Inflammatory macrophage treated with lipopolysaccharide for 1 hour (primary cell): ENCODE results near the gene NELFB.

Source experiments
- DNase-seq, 2 donors: peaks; one replicate each; pipeline ENCODE4 v3.0.0-alpha.2; 2020 to 2022

Gene NELFB

DNA sequence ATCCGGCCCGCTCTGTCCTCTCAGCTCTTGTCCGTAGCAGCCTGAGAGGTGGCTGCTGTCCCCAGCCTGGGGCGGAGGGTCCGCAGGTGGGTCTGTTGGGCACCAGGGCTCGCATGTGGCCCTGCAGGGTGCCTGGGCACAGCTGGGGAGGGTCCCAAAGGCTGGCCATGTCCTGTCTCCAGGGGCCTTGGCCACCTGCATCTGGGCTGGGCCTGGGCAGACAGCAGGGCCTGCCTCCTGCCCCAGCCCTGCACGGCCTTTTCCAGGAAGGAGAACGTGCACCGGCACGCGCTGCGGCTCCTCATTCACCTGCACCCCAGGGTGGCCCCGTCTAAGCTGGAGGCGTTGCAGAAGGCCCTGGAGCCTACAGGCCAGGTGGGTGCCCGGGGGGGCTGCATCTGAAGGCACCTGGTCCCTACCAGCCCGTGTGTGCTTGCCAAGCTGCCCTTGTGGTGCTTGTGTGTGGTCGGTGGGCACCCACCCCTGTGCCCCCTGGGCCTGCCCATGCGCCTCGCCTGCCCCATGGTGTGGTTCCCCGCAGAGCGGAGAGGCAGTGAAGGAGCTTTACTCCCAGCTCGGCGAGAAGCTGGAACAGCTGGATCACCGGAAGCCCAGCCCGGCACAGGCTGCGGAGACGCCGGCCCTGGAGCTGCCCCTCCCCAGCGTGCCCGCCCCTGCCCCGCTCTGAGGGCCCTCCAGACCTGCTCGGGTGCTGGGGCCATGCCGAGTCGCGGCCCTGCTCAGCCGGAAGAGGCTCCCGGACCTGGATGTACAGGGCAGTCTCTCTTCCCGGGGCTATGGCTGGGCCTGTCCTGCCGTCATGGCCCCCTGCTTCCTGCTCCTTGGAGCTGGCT is 17.3 kb downstream of the NELFB start:
- no peak for DNase-seq

DNA sequence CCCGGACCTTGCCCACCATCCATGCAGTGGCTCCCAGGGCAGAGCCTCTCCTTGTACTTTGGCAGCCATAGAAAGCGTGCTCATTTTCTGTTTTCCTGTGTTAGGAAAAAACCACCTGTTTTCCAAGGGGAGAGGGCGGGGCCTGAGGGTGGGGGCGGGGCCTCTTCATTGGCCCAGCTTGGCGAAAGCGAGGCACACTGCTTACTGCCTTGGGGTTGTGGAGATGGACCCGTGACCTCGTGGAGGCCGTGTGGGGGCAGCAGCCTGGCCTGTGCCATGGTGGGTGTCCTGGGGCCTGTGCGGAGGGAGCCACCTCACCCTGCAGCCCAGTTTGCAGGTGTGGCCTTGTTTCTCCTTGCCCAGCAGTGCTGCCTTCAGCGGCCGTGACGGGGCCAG is 18.0 kb downstream of the NELFB start:
- DNase-seq: no peak

DNA sequence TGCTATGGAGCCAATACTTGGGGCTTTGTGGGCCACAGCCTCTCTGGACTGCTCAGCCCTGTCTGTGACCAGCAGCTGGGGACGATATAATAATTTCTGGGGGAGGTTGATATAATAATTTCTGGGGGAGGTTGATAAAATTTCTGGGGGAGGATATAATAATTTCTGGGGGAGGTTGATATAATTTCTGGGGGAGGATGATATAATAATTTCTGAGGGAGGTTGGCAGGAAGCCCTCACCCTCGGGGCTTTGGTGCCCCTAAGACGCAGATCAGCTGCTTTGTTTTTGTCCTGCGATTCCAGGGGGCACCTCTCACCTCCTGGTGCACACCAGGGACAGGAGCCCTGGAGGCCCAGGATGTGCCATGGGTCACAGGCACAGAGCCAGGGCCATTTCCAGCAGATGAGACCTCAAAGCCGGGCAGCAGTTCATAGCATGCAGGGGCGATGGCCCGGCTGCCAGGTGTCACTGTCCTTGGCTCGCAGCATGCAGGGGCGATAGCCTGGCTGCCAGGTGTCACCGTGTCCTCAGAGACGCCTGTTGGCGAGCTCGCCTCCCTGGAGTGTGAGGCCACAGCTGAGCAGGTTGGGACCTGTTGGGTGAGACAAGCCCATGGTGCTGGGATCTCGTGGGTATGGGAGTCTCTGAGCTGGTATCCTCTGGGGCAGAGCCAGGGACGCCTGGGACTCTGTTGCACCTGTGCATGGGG is 18.6 kb downstream of the NELFB start:
- no peak for DNase-seq

DNA sequence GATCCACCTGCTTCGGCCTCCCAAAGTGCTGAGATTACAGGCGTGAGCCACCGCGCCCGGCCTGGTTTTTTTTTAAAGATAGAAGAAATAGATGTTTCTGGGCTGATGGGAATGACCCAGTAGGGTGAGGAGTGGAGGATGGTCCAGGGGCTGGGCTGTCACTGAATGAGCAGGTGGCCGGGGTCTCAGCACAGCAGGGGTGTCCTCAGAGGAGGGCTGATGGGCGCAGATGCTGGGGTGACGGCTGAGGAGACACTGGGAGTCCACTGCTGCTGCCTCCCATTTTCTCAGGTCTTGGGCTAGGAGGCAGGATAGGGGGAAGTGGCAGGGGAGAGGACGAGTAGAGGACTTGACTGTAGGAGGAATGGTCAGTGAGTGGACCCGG is 20.1 kb downstream of the NELFB start:
- no peak for DNase-seq

DNA sequence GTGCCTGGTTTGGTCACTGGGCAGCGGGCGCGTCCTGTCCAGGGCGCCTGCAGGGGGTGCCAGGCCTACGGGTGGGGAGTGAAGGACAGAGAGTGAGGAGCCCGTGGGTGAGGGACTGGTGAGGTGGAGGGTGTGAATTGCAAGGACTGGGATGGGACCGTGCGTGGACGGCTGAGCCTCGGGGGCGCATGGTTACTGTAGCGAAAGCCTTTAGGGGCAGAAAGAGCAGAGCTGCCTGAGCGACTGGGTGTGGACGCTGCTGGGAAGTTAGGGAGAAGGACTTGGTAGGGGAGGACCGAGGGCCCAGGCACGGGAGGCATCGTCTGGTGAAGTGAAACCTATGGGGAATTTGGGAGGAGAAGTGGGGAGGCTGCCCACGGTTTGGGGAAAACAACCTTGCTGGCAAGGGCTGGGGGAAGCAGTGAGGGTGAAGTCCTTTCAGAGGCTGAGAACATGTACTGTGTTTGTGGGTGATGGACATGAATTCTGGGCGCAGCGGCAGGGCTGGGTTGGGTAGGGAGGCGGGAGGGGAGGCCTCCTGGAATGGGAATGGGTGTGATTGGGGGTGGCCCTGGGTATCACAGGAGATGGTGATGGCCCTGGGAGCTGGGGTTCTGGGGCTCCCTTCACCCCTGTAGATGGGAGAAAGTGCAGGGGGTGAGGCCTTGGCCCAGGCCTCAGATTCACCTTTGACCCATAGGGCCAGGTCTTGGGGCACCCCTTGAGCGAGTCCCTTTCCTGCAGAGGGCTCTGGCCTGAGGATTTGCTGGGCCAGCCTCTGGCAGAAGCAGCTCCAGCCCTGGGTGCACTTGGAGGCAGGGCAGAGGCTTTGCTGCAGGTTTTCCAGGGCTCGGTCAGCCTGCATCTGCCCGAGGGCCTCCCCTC is 20.7 kb downstream of the NELFB start:
- peak; percentile 58 to 69 for DNase-seq

DNA sequence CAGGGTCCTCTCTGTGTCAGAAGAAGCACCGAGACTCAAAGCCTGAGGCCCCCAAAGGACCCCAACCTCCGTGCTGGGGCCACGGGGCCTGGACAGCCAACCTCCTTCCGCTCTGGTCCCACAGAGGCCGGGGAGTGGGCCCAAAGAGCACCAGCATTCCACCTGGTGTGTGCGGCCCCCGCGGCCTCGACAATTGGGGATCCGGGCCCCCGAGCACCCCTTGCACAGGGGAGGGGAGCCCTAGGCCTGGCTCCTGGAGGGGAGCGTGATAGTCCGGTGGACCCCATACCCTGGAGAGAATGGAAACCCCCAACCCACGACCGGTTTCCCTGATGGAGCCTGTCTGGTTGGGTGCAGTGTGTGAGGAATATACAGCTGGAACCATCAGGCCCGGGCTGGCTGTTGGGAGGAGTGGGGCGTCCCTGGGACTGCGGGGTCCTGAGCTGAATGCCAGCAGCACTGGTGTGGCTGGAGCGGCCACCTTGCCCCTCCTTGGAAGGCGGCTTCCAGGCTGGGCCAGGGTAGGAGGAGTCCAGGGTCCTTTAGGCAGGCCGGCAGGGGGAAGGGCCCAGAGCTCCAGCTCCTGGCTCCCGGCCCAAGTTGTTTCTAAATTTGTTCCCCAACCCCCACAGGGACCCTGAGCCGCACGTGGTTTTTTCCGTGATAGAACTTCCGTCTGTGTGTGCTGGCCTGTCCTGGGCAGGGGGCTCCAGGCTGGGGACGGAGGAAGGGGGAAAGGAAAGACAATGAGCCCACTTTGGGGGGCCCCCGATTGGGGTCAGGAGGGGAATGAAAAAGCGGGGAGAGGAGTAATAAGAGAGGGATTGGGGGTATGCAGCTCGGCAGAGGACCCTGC is 21.6 kb downstream of the NELFB start:
- DNase-seq: peak in 1 of 2 donors; percentile 14

DNA sequence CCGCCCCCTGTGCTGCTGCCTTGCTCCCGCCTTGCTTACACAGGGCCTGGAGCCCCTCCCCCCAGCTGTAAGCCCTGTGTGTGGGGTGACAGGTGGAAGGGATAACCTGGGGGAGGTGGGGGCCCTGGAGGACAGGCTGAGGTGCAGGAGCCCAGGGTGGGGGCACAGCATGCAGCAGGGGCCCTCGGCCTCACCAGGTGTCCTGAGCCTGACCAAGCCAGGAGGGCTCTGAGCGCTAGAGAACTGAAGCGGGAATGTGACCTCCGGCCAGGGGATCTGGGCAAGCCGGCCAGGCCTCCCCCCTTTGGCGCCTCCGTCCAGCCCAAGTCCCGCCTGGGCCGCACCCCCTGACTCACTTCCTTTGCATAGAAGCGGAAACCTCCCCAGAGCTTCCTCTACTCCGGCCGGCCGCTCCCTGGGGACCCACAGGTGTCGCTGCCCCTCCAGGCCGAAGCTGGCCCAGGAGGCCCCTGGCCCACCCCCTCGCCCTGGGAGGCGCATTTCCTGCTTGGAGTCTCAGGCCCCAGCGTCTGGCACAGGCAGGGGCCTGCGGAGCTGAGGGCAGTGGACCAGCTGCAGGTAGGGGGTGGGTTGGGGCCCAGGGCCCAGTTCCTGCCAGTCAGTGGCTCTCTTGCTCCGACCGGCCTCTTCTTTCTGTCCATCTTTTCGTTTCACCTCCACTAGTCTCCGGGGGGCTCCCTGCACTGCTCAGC is 22.4 kb downstream of the NELFB start, which contains the start of gene TOR4A:
TOR4A (plus strand) TSS at position 398 of the 713 bp plus-strand sequence. CDS start 964 bp downstream, outside the sequence.
- peak; percentile 73 to 82 for DNase-seq

DNA sequence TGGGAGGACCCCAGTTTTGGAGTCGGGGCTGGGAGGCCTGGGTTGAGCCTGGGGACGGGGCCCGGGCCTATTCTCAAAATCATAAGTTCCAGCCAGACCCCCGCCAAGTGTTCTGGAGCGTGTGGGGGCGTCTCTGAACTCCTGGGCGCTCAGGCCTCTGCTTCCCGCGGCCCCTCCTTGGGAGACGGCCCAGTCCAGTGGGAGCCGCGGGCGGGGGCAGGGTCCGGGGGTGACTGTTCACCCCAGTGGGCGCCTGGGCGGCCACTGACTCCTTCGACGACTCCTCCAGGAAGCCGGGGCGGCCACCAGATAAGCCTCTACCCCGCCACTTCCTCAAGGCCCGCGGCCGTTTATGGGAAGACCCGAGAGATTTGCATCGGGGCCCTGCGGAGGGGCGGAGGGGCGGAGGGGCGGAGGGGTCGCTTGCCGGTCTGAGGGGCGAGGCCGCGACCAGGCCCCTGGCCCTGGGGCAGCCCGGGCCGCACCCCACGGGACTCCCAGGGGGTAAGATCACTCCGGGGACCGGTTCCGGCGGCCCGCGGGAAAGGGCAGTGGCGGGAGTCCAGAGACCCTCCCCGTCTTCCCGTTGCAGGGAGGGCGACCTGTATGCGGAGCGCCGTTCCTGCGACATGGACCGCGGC is 23.1 kb downstream of the NELFB start:
- DNase-seq: peak in 1 of 2 donors; percentile 37

DNA sequence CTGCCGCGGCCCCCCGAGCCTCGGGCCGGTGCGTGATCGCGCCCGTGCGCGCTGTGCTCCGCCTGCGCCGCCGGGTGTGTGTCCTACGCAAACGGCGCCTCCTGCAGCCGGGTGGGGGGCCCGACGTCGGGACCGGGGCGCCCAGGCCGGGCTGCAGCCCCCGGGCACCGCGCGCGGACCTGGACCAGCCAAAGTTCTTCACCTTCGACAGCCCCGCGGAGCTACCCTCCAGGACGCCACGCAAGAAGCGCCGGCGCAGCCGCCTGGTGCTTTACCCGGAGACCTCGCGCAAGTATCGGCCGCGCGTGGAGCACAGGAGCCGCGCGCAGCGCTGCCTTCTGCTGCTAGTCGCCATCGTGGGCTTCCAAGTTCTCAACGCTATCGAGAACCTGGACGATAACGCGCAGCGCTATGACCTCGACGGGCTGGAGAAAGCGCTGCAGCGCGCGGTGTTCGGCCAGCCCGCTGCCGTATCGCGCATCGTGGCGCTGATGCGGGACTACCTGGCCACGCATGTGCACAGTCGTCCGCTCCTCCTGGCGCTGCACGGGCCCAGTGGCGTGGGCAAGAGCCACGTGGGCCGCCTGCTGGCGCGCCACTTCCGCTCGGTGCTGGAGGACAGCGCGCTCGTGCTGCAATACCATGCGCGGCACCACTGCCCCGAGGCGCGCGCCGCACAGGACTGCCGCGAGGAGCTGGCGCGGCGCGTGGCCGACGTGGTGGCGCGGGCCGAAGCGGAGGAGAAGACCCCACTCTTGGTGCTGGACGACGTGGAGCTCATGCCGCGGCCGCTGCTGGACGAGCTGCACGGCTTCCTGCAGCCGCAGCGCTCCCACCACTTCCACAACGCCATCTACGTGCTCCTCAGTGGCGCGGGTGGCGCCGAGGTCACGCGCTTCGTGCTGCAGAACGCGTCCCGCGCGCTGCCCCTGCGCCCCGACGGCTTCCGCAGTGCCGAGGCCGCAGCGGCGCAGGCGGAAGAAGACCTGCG is 23.9 kb downstream of the NELFB start:
- DNase-seq: no peak

DNA sequence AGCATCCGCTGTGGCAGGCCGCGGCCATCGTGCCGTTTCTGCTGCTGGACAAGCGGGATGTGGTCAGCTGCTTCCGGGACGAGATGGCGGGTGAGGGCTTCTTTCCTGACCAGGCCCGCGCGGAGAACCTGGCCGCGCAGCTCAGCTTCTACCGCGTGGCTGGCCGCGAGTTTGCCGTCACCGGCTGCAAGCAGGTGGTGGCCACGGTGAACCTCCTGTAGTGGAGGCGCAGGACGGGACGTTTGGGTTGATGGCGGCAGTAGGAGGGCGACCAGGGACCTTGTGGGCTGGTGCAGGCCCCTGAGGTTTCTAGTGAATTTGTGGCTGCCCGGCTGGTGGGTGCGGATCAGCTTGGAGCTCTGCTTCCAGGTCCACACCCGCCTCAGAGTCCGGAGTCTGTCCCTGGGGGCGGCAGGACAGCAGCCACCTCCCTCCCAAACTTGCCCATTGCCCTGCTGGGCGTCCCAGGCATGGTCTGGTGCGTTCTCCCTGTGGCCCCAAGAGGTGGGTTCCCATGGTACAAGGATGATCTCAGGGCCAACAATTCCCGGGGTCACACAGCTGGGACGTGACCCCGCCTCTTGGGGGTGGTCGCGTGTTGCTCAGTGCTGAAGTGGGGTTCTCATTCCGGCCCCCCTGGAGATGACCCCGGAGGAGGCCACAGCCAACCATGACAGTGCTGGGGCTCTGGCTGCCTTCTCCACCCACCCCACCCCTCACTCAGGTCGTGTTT is 24.8 kb downstream of the NELFB start:
- no peak for DNase-seq

DNA sequence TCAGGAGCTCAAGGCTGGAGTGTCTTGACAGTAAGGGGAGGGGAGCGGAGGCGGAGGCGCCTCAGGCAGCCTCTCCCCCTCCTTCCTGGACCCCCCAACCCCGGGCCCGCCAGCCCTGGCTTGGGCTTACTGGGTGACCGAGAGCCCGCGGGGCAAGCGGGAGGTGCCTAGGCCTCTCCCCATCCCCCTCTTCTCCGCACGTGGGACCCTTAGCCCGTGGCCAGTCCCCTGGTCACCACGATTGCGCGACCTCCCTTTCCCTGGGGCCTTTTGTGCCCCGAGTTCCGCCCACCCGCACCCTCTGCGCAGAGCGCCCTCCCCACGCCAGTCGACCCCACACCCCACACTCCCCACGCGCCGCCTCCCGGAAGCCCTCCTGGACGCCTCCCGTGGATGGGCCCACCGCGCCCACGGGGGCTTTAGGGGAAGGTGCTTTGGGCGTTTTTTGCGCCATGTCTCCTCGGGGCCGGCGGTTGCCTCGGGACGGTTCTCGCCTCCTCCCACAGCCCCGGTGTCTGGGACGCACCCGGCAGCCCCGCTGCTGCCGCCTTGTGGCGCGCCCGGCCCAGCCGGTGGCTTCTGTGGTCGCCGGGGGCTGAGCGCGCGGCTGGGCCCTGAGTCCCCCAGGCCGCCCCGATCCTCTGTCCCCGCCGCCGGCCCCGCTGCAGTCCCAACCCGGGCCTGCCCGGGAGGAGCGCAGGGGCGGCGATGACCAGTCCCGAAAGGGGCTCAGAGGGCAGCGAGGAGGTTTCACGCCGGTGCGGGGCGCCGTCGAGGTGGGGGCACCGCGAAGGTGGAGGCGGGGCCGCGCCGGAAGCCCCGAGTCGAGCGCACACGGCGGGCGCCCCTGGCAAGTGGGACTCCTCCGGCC is 25.6 kb downstream of the NELFB start:
- no peak for DNase-seq

DNA sequence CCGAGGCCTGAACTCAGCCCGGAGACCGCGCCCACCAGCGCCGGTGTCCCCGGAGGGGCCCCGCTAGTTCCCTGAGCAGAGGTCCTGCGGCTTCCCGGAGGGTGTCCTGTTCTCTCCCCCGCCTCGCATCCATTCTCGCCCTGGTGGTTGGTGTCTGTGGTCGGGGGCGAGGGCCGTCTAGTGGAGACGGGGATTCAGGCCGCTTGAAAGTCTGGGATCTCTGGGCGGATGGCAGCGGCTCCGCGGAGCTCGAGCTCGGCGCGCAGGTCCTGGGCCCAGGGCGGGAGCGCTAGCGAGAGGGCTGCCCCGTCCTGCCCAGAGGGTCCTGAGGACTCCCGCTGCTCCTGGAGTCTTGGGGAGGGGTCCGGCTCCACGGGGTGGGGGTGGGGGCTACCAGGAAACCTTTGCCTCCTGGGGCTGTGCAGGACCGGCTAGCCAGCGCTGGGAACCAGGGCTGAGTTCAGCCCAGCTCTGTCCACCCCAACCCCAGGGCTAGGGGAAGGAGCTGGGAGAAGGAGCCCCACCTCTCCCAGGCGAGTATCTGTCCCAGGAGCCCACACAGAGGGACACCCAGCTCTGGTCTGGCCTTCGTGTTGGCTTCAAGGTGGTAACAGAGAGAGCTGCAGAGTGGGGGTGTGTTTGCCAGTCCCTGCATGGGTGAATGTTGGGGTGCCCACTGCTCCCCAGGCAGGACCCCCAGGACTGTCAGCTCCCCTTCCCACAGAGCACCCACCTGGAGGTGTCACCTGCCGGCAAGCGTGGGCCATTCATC is 26.4 kb downstream of the NELFB start:
- DNase-seq: no peak

DNA sequence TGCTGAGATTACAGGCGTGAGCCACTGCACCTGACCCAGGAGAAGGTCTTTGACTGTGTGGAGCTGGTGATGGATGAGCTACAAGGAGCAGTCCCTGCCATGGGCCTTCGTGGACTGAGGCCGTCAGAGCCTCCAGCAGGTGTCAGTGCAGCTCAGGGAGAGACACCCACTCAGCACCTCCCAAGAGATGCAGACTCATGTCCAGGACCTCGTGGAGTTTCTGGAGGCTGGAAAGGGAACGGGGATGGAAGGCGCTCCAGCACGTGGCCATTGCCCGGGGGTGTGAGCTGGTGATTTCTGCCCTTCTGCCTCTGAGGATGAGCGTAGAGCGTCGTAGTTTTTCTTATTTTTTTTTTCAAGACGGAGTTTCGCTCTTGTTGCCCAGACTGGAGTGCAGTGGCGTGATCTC is 31.9 kb downstream of the NELFB start:
- DNase-seq: peak; percentile 20 to 46

DNA sequence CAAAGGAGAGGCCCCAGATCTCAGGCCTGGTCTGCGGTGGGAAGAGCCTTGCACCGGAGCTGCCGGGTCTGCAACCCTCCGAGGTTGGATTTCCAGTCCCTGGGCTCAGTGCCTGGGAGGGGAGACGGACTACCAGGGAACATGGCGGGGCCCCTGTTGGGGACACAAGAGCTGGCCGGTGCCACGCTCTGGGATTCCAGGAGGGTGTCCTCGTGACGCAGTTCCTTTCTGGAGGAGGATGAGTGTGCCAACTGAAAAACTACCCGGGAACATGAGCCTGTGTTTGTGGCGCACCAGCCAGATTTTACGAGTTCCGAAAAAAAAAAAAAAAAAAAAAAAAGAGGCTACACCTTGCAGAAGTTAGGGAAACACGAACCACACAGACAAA is 38.0 kb downstream of the NELFB start:
- DNase-seq: no peak

DNA sequence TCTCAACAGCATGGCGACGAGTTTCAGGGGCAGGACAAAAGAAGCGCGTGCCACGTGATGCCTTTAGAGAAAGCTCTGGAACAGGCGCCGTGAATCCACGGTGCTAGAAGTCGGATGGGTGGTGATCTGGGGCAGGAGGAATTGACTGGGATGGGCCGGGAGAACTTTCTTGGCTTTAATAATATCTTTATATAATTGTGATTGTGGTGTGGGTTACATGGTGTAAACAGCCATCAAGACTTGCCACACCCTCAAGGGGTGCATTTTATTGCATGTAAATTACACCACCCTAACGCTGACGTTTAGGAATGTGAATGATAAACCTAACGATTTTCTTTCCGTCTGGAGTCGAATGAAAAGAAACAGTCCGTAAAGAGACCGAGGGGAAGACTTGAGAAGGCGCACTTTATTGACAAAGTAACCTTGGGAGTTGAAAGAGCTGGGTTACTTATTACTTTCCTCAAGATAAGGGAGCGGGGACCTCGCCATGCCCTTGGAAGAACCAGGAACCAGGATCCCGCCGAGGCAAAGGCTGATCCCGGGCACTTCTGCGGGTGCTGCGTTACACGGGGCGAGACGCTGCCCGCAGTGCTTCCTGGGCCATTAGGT is 38.5 kb downstream of the NELFB start:
- DNase-seq: no peak

DNA sequence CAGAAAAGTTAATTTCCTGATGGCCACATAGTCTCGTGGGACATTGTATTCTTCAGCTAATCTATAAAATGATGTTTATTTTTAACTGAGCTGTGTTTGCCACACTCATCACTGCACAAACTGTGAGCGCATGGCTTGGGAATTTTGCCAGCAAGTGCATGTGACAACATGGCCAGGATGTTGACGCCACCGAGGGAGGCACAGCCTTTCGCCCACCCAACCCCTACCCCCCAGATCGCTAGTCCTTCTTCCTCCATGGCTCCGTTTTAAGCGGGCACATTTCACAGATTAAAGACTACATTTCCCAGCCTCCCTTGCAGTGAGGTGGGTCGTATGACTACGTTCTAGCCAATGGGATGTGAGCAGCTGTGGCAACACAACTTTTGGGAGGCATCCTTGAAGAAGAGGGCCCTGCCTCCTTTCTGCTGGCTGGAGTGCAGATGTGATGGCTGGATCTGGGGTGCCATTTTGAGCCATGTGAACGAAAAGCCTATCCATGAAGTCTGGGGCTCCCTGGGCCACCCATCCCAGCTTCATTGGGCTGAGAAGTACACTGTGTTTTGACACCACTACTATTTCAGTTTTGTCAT is 39.1 kb downstream of the NELFB start:
- peak; percentile 33 to 34 for DNase-seq
